ENCODE results near the gene GLI2.

GLI2 gene

GRCh38 chr2:120711694-120712093 lies 24.0 kb upstream of the GLI2 start:
- Histone ChIP-seq H3K4me1 (ENCODE audit: control insufficient read depth, insufficient read depth, low read length) (peaks cover 3% of the 10 kb centered on the region), H3K36me3 (ENCODE audit: control insufficient read depth in 2 of 2, insufficient read depth in 2 of 2, low read length in 2 of 2) (no peaks in the 10 kb centered on the region), H3K9me3 (ENCODE audit: control insufficient read depth in 2 of 2, low read length in 2 of 2) (no peaks in the 10 kb centered on the region), H3K27me3 (ENCODE audit: control insufficient read depth in 1 of 2, insufficient read depth in 2 of 2, low read length in 2 of 2) (peaks cover 0 to 2% of the 10 kb centered on the region in 2 donors), H3K4me3 (ENCODE audit: low read length in 2 of 2) (no peak overlapping the region), H3K27ac (ENCODE audit: low read length) (no peak overlapping the region), H3K9ac (ENCODE audit: low read length in 2 of 2) (no peak overlapping the region)

- Histone ChIP-seq H3K27ac (ENCODE audit: low read length) (no peak overlapping the region), H3K36me3 (ENCODE audit: control insufficient read depth in 2 of 2, insufficient read depth in 2 of 2, low read length in 2 of 2) (no peaks in the 10 kb centered on the region), H3K9ac (ENCODE audit: low read length in 2 of 2) (no peak overlapping the region), H3K9me3 (ENCODE audit: control insufficient read depth in 2 of 2, low read length in 2 of 2) (no peaks in the 10 kb centered on the region), H3K27me3 (ENCODE audit: control insufficient read depth in 1 of 2, insufficient read depth in 2 of 2, low read length in 2 of 2) (peaks cover 0 to 2% of the 10 kb centered on the region in 2 donors), H3K4me3 (ENCODE audit: low read length in 2 of 2) (no peak overlapping the region), H3K4me1 (ENCODE audit: control insufficient read depth, insufficient read depth, low read length) (peaks cover 3% of the 10 kb centered on the region)
These were observed 23.4 kb upstream of the GLI2 start for GRCh38 chr2:120712180-120712681.

- Histone ChIP-seq H3K4me3 (ENCODE audit: low read length in 2 of 2) (no peak overlapping the region), H3K9me3 (ENCODE audit: control insufficient read depth in 2 of 2, low read length in 2 of 2) (no peaks in the 10 kb centered on the region), H3K27ac (ENCODE audit: low read length) (no peak overlapping the region), H3K9ac (ENCODE audit: low read length in 2 of 2) (no peak overlapping the region), H3K27me3 (ENCODE audit: control insufficient read depth in 1 of 2, insufficient read depth in 2 of 2, low read length in 2 of 2) (peaks cover 0 to 2% of the 10 kb centered on the region in 2 donors), H3K4me1 (ENCODE audit: control insufficient read depth, insufficient read depth, low read length) (peaks cover 3% of the 10 kb centered on the region), H3K36me3 (ENCODE audit: control insufficient read depth in 2 of 2, insufficient read depth in 2 of 2, low read length in 2 of 2) (no peaks in the 10 kb centered on the region)
These were observed 20.3 kb upstream of the GLI2 start for GRCh38 chr2:120715353-120715752.

- peaks cover 0 to 2% of the 10 kb centered on the region in 2 donors for H3K27me3 ChIP-seq (ENCODE audit: control insufficient read depth in 1 of 2, insufficient read depth in 2 of 2, low read length in 2 of 2)
- H3K4me3 ChIP-seq (ENCODE audit: low read length in 2 of 2): no peak overlapping the region
- peaks cover 3% of the 10 kb centered on the region for H3K4me1 ChIP-seq (ENCODE audit: control insufficient read depth, insufficient read depth, low read length)
- H3K9ac ChIP-seq (ENCODE audit: low read length in 2 of 2): no peak overlapping the region
- H3K36me3 ChIP-seq (ENCODE audit: control insufficient read depth in 2 of 2, insufficient read depth in 2 of 2, low read length in 2 of 2): no peaks in the 10 kb centered on the region
- H3K27ac ChIP-seq (ENCODE audit: low read length): no peak overlapping the region
- no peaks in the 10 kb centered on the region for H3K9me3 ChIP-seq (ENCODE audit: control insufficient read depth in 2 of 2, low read length in 2 of 2)
These were observed 19.7 kb upstream of the GLI2 start for GRCh38 chr2:120715941-120716340.

- no peaks in the 10 kb centered on the region for H3K36me3 ChIP-seq (ENCODE audit: control insufficient read depth in 2 of 2, insufficient read depth in 2 of 2, low read length in 2 of 2)
- peaks cover 0 to 2% of the 10 kb centered on the region in 2 donors for H3K27me3 ChIP-seq (ENCODE audit: control insufficient read depth in 1 of 2, insufficient read depth in 2 of 2, low read length in 2 of 2)
- H3K9me3 ChIP-seq (ENCODE audit: control insufficient read depth in 2 of 2, low read length in 2 of 2): no peaks in the 10 kb centered on the region
- peaks cover 2% of the 10 kb centered on the region for H3K4me1 ChIP-seq (ENCODE audit: control insufficient read depth, insufficient read depth, low read length)
- H3K9ac ChIP-seq (ENCODE audit: low read length in 2 of 2): no peak overlapping the region
- H3K4me3 ChIP-seq (ENCODE audit: low read length in 2 of 2): no peak overlapping the region
- H3K27ac ChIP-seq (ENCODE audit: low read length): no peak overlapping the region
These were observed 18.8 kb upstream of the GLI2 start for GRCh38 chr2:120716641-120717585.

- Histone ChIP-seq H3K36me3 (ENCODE audit: control insufficient read depth in 2 of 2, insufficient read depth in 2 of 2, low read length in 2 of 2) (no peaks in the 10 kb centered on the region), H3K9me3 (ENCODE audit: control insufficient read depth in 2 of 2, low read length in 2 of 2) (no peaks in the 10 kb centered on the region), H3K27me3 (ENCODE audit: control insufficient read depth in 1 of 2, insufficient read depth in 2 of 2, low read length in 2 of 2) (peaks cover 0 to under 1% of the 10 kb centered on the region in 2 donors), H3K4me3 (ENCODE audit: low read length in 2 of 2) (no peak overlapping the region), H3K27ac (ENCODE audit: low read length) (no peak overlapping the region), H3K9ac (ENCODE audit: low read length in 2 of 2) (no peak overlapping the region), H3K4me1 (ENCODE audit: control insufficient read depth, insufficient read depth, low read length) (peaks cover 10% of the 10 kb centered on the region)
These were observed 16.2 kb upstream of the GLI2 start for GRCh38 chr2:120719491-120719890.

GRCh38 chr2:120720231-120720630 lies 15.4 kb upstream of the GLI2 start:
- Histone ChIP-seq H3K36me3 (ENCODE audit: control insufficient read depth in 2 of 2, insufficient read depth in 2 of 2, low read length in 2 of 2) (no peaks in the 10 kb centered on the region), H3K9me3 (ENCODE audit: control insufficient read depth in 2 of 2, low read length in 2 of 2) (no peaks in the 10 kb centered on the region), H3K27me3 (ENCODE audit: control insufficient read depth in 1 of 2, insufficient read depth in 2 of 2, low read length in 2 of 2) (no peaks in the 10 kb centered on the region), H3K27ac (ENCODE audit: low read length) (no peak overlapping the region), H3K4me3 (ENCODE audit: low read length in 2 of 2) (no peak overlapping the region), H3K4me1 (ENCODE audit: control insufficient read depth, insufficient read depth, low read length) (peaks cover 10% of the 10 kb centered on the region), H3K9ac (ENCODE audit: low read length in 2 of 2) (no peak overlapping the region)

GRCh38 chr2:120720746-120721375 lies 14.8 kb upstream of the GLI2 start:
- no peak overlapping the region for H3K27ac ChIP-seq (ENCODE audit: low read length)
- H3K4me3 ChIP-seq (ENCODE audit: low read length in 2 of 2): no peak overlapping the region
- H3K36me3 ChIP-seq (ENCODE audit: control insufficient read depth in 2 of 2, insufficient read depth in 2 of 2, low read length in 2 of 2): no peaks in the 10 kb centered on the region
- no peak overlapping the region for H3K9ac ChIP-seq (ENCODE audit: low read length in 2 of 2)
- peaks cover 10% of the 10 kb centered on the region for H3K4me1 ChIP-seq (ENCODE audit: control insufficient read depth, insufficient read depth, low read length)
- H3K27me3 ChIP-seq (ENCODE audit: control insufficient read depth in 1 of 2, insufficient read depth in 2 of 2, low read length in 2 of 2): no peaks in the 10 kb centered on the region
- H3K9me3 ChIP-seq (ENCODE audit: control insufficient read depth in 2 of 2, low read length in 2 of 2): no peaks in the 10 kb centered on the region

GRCh38 chr2:120722246-120722567 lies 13.5 kb upstream of the GLI2 start:
- no peak overlapping the region for H3K27ac ChIP-seq (ENCODE audit: low read length)
- H3K4me1 ChIP-seq (ENCODE audit: control insufficient read depth, insufficient read depth, low read length): peaks cover 10% of the 10 kb centered on the region
- H3K9ac ChIP-seq (ENCODE audit: low read length in 2 of 2): no peak overlapping the region
- no peaks in the 10 kb centered on the region for H3K9me3 ChIP-seq (ENCODE audit: control insufficient read depth in 2 of 2, low read length in 2 of 2)
- no peaks in the 10 kb centered on the region for H3K36me3 ChIP-seq (ENCODE audit: control insufficient read depth in 2 of 2, insufficient read depth in 2 of 2, low read length in 2 of 2)
- no peaks in the 10 kb centered on the region for H3K27me3 ChIP-seq (ENCODE audit: control insufficient read depth in 1 of 2, insufficient read depth in 2 of 2, low read length in 2 of 2)
- no peak overlapping the region for H3K4me3 ChIP-seq (ENCODE audit: low read length in 2 of 2)

- H3K4me1 ChIP-seq (ENCODE audit: control insufficient read depth, insufficient read depth, low read length): peaks cover 10% of the 10 kb centered on the region
- no peaks in the 10 kb centered on the region for H3K27me3 ChIP-seq (ENCODE audit: control insufficient read depth in 1 of 2, insufficient read depth in 2 of 2, low read length in 2 of 2)
- no peak overlapping the region for H3K9ac ChIP-seq (ENCODE audit: low read length in 2 of 2)
These were observed 12.9 kb upstream of the GLI2 start for GRCh38 chr2:120722568-120723421.

More at GRCh38 chr2:120722568-120723421, 12.9 kb upstream of the GLI2 start:
- Histone ChIP-seq H3K27ac (ENCODE audit: low read length) (no peak overlapping the region), H3K9me3 (ENCODE audit: control insufficient read depth in 2 of 2, low read length in 2 of 2) (no peaks in the 10 kb centered on the region), H3K36me3 (ENCODE audit: control insufficient read depth in 2 of 2, insufficient read depth in 2 of 2, low read length in 2 of 2) (no peaks in the 10 kb centered on the region), H3K4me3 (ENCODE audit: low read length in 2 of 2) (no peak overlapping the region)
